Naive thymus-derived CD4-positive, alpha-beta T cell (primary cell): ENCODE measurements around the gene UBR3. TPM values are rescaled to one million over a fixed set of nuclear protein-coding genes. Genes with fewer than 3 reads are reported as not detected.
A peak's percentile ranks its signal among the peaks of the same experiment; 100 is the strongest.
"Not testable (repeated sequence)": the region's sequence is repeated elsewhere in the genome, so short reads cannot be mapped to it uniquely, and the experiment has no call there.

ENCODE experiments used
- ATAC-seq: fragments of 150-1000 bp; cut with Tn5 transposase; 2 replicates; pipeline ENCODE4 v1.10.0; 2021; ENCODE audit warnings: mild to moderate bottlenecking, moderate library complexity
- CTCF ChIA-PET: fragments of 350-600 bp; sonication (Branson Sonifier 250); formaldehyde crosslinking; loops from one replicate; lab custom pipeline; 2021; ENCODE audit warnings: antibody characterized with exemption; lab: Charles Lee
- POLR2A ChIA-PET: fragments of 350-600 bp; sonication (Branson Sonifier 250); formaldehyde crosslinking; loops from one replicate; lab custom pipeline; 2021; ENCODE audit warnings: antibody characterized with exemption, inconsistent platforms; lab: Charles Lee
- DNase-seq, 9 donors: peaks; one replicate each; pipeline versions ENCODE4 v3.0.0 to v3.0.0-alpha.2; 2020 to 2022; ENCODE audit warnings: mixed read lengths in 1 of 9
- H3K27ac ChIP-seq: one replicate; pipeline ENCODE4 v1.7.0; 2013; ENCODE audit warnings: mild to moderate bottlenecking, low read depth, low read length, moderate library complexity
- H3K27me3 ChIP-seq, 2 donors: one replicate each; pipeline ENCODE4 v1.7.0; 2013; ENCODE audit warnings: low read length in 2 of 2, mild to moderate bottlenecking in 2 of 2, moderate library complexity in 2 of 2; ENCODE audit not compliant: control insufficient read depth in 2 of 2, insufficient read depth in 2 of 2
- H3K36me3 ChIP-seq, 3 experiments: 1 replicate in 2 of 3; 2 replicates in 1 of 3; pipeline ENCODE4 v1.7.0; 2013; ENCODE audit warnings: low read length in 3 of 3, mild to moderate bottlenecking in 3 of 3, moderate library complexity in 1 of 3; ENCODE audit not compliant: insufficient read depth in 3 of 3, control insufficient read depth in 2 of 3
- H3K4me1 ChIP-seq, 2 donors: one replicate each; pipeline ENCODE4 v1.7.0; 2013; ENCODE audit warnings: low read length in 2 of 2, mild to moderate bottlenecking in 2 of 2, moderate library complexity in 1 of 2; ENCODE audit not compliant: control insufficient read depth in 2 of 2, insufficient read depth in 2 of 2
- H3K4me3 ChIP-seq: 2 replicates; pipeline ENCODE4 v1.7.0; 2013; ENCODE audit warnings: mild to moderate bottlenecking, low read length
- H3K9me3 ChIP-seq, 3 experiments: 1 replicate in 2 of 3; 2 replicates in 1 of 3; pipeline ENCODE4 v1.7.0; 2013; ENCODE audit warnings: low read length in 3 of 3; ENCODE audit not compliant: control insufficient read depth in 2 of 3
- H3K27ac Mint-ChIP-seq, 9 donors: one replicate each; pipeline ENCODE4 v1.8.0; 2020 to 2022; ENCODE audit warnings: mixed read lengths in 9 of 9, mild to moderate bottlenecking in 8 of 9, moderate library complexity in 5 of 9, inconsistent platforms in 2 of 9
- H3K27me3 Mint-ChIP-seq, 5 donors: one replicate each; pipeline ENCODE4 v1.8.0; 2021 to 2022; ENCODE audit warnings: mixed read lengths in 5 of 5, mild to moderate bottlenecking in 1 of 5
- H3K36me3 Mint-ChIP-seq, 5 donors: one replicate each; pipeline ENCODE4 v1.8.0; 2020 to 2022; ENCODE audit warnings: mixed read lengths in 5 of 5, mild to moderate bottlenecking in 3 of 5, inconsistent platforms in 1 of 5
- H3K4me1 Mint-ChIP-seq, 7 donors: one replicate each; pipeline ENCODE4 v1.8.0; 2020 to 2022; ENCODE audit warnings: mixed read lengths in 7 of 7, mild to moderate bottlenecking in 3 of 7, inconsistent platforms in 1 of 7
- H3K4me3 Mint-ChIP-seq, 10 donors: one replicate each; pipeline ENCODE4 v1.8.0; 2020 to 2022; ENCODE audit warnings: mild to moderate bottlenecking in 10 of 10, mixed read lengths in 10 of 10, moderate library complexity in 6 of 10, inconsistent platforms in 2 of 10
- H3K9me3 Mint-ChIP-seq, 11 donors: one replicate each; pipeline ENCODE4 v1.8.0; 2020 to 2022; ENCODE audit warnings: mixed read lengths in 11 of 11, mild to moderate bottlenecking in 4 of 11, inconsistent platforms in 1 of 11, moderate library complexity in 1 of 11
- intact Hi-C, 2 donors: fragments of 100-400 bp; cut with micrococcal nuclease; formaldehyde crosslinking; loops; one replicate each; pipeline ENCODE4 v1.15.1; 2023
- polyA plus RNA-seq, 2 donors: library from polyadenylated mRNA; unstranded; fragments of 300-500 nt; fragmentation: Illumina TruSeq; gene quantifications; one replicate each; pipeline ENCODE4 v1.2.3, GENCODE V29; 2021
- total RNA-seq, 6 experiments: library from RNA in 5 of 6; stranded (reverse) in 5 of 6; gene quantifications; 1 replicate in 5 of 6; 2 replicates in 1 of 6; pipeline ENCODE4 v1.2.3 and lab custom pipeline; 2021 to 2026

UBR3 gene
- total and polyA plus RNA-seq, 7 experiments from 2014 or later: 7.7 to 48.2 (median 39.0) TPM

DNA sequence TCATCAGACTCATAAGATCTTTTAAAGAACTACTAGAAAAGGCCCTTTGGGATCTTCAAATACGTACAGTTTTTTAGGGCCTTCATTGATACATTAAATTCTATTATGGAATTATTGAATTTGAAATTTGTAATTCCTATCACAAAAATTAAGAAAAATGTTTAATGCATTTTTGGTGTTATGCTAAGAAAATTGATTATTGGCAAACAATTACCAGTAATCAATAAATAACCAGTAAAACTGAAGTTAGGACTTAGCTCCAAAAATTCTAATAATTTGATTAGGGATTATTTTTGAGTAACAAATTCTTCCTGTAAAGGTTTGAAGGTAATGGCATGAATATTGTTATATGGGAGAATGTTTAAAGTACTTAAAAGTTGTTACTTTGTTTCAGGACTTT lies 119.3 kb downstream of the UBR3 start:
- Mint-ChIP-seq H3K4me3 (no peak overlapping the region), H3K27me3 (no peaks in the 10 kb centered on the region), H3K36me3 (peaks cover 7 to 61% (median 41%) of the 10 kb centered on the region in 5 donors), H3K4me1 (peaks cover 0 to 5% (median 0%) of the 10 kb centered on the region in 7 donors), H3K27ac (no peak overlapping the region), H3K9me3 (no peaks in the 10 kb centered on the region)
- CTCF ChIA-PET: no interaction called here
- Histone ChIP-seq H3K4me3 (no peak overlapping the region), H3K9me3 (no peaks in the 10 kb centered on the region), H3K27me3 (no peaks in the 10 kb centered on the region), H3K36me3 (peaks cover 0 to 29% (median 4%) of the 10 kb centered on the region in 3 experiments), H3K4me1 (no peaks in the 10 kb centered on the region), H3K27ac (no peak overlapping the region)
- intact Hi-C loops: no loop called here
- no peak for ATAC-seq
- POLR2A ChIA-PET: no interaction called here
- DNase-seq: no peak

DNA sequence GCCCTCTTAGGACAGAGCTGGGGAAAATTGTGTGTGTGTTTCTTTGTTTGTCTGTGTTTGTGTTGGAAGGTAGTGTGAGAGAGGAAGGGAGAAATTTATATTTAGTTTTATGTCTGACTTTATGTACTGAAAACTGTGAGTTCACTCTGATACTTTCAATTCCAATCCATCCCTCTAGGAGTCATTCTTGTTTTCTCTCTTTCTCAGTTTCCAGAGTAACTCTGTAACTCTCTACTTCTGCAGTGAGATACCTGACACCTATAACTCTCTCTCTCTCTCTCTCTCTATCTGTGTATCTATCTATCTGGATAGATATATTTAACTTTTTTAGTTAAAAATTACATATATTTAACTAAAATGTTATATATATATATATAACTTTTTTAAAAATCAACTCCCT lies 128.7 kb downstream of the UBR3 start:
- peaks cover 0 to 76% (median 57%) of the 10 kb centered on the region in 5 donors for H3K36me3 Mint-ChIP-seq
- Histone ChIP-seq H3K36me3 (peaks cover 0 to 21% (median 0%) of the 10 kb centered on the region in 3 experiments), H3K9me3 (no peaks in the 10 kb centered on the region), H3K4me1 (no peaks in the 10 kb centered on the region), H3K27ac (no peak overlapping the region), H3K27me3 (no peaks in the 10 kb centered on the region), H3K4me3 (no peak overlapping the region)
- H3K27ac Mint-ChIP-seq: no peak overlapping the region
- ChIA-PET POLR2A (no interaction called here), CTCF (no interaction called here)
- DNase-seq (no peak), ATAC-seq (no peak)
- H3K4me1 Mint-ChIP-seq: peaks cover 0 to 8% (median 0%) of the 10 kb centered on the region in 7 donors
- peaks cover 0 to 3% (median 0%) of the 10 kb centered on the region in 11 donors for H3K9me3 Mint-ChIP-seq
- H3K4me3 Mint-ChIP-seq: no peak overlapping the region
- intact Hi-C loops: no loop called here
- H3K27me3 Mint-ChIP-seq: no peaks in the 10 kb centered on the region

DNA sequence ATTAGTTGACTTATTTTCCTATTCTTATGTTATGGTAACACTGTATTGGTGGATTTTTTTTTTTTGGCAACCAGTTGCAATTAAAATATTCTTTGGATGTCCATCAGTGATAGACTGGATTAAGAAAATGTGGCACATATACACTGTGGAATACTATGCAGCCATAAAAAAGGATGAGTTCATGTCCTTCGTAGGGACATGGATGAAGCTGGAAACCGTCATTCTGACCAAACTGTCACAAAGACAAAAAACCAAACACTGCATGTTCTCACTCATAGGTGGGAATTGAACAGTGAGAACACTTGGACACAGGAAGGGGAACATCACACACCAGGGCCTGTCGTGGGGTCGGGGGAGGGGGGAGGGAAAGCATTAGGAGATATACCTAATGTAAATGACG lies 130.0 kb downstream of the UBR3 start:
- ATAC-seq, H3K27ac Mint-ChIP-seq, H3K27me3 ChIP-seq, H3K4me1 ChIP-seq, DNase-seq, POLR2A ChIA-PET, H3K4me3 Mint-ChIP-seq, H3K4me3 ChIP-seq, H3K27ac ChIP-seq, H3K9me3 ChIP-seq, CTCF ChIA-PET, intact Hi-C loops, H3K4me1 Mint-ChIP-seq, H3K9me3 Mint-ChIP-seq, H3K27me3 Mint-ChIP-seq: not testable (repeated sequence)
- H3K36me3 Mint-ChIP-seq: peaks cover 0 to 74% (median 55%) of the 10 kb centered on the region in 5 donors
- H3K36me3 ChIP-seq: peaks cover 0 to 29% (median 0%) of the 10 kb centered on the region in 3 experiments

DNA sequence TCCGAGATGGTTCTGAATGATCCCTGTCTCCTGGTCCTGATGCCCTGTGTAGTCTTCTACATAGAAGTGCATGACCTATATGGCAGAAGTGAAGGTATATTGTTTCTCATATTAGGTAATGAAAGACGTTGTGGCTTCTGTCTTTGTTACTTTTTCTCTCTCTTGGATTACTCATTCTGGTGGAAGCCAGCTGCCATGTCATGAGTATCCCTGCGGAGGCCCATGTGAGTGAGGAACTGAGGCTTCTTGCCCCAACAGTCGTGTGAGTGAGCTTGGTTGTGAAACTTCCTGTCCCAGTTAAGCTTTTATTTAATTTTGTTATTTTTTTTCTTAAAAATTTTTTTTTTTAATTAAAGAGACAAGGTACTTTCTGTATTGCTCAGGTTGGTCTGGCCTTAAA lies 134.7 kb downstream of the UBR3 start:
- no peaks in the 10 kb centered on the region for H3K27me3 Mint-ChIP-seq
- H3K36me3 ChIP-seq: peaks cover 0 to 46% (median 0%) of the 10 kb centered on the region in 3 experiments
- no peaks in the 10 kb centered on the region for H3K9me3 ChIP-seq
- no peaks in the 10 kb centered on the region for H3K4me1 ChIP-seq
- ChIA-PET CTCF (no interaction called here), POLR2A (no interaction called here)
- no peaks in the 10 kb centered on the region for H3K27me3 ChIP-seq
- no peak overlapping the region for H3K4me3 Mint-ChIP-seq
- no peak overlapping the region for H3K27ac ChIP-seq
- H3K36me3 Mint-ChIP-seq: peaks cover 0 to 73% (median 66%) of the 10 kb centered on the region in 5 donors
- intact Hi-C loops: no loop called here
- H3K9me3 Mint-ChIP-seq: peaks cover 0 to 1% (median 0%) of the 10 kb centered on the region in 11 donors
- H3K4me3 ChIP-seq: no peak overlapping the region
- DNase-seq (no peak), ATAC-seq (peak; percentile 65)
- no peak overlapping the region for H3K27ac Mint-ChIP-seq
- no peaks in the 10 kb centered on the region for H3K4me1 Mint-ChIP-seq

DNA sequence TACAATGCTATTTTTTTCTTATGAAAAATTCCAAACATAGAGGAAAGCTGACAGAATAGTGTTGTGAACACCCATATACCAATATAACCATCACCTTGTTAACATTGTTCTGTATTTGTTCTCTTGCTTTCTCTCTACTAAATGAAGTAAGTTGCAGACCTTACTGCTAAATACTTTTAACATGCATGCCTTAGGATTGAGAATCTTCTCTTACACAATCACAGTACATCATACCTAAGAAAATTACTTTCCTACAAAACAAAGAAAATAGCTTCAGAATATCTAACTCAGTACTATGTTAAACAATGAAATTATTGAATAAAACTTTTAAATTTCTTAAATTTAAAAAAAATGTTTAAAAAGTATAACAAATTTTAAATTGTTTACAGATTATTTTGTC lies 136.5 kb downstream of the UBR3 start:
- ATAC-seq (no peak), DNase-seq (no peak)
- Histone ChIP-seq H3K27me3 (no peaks in the 10 kb centered on the region), H3K4me3 (no peak overlapping the region), H3K36me3 (peaks cover 0 to 42% (median 0%) of the 10 kb centered on the region in 3 experiments), H3K4me1 (no peaks in the 10 kb centered on the region), H3K9me3 (no peaks in the 10 kb centered on the region), H3K27ac (no peak overlapping the region)
- CTCF ChIA-PET: interaction anchor here (1.6 kb wide), 1 partner anchor 435 kb away, joined by 4 read pairs; no protein-coding TSS in a partner anchor
- Mint-ChIP-seq H3K27me3 (no peaks in the 10 kb centered on the region), H3K4me3 (no peak overlapping the region), H3K4me1 (peaks cover 0 to 4% (median 0%) of the 10 kb centered on the region in 7 donors), H3K36me3 (peaks cover 6 to 73% (median 66%) of the 10 kb centered on the region in 5 donors), H3K9me3 (peaks cover 0 to 6% (median 2%) of the 10 kb centered on the region in 11 donors), H3K27ac (no peak overlapping the region)
- POLR2A ChIA-PET: no interaction called here
- intact Hi-C loops: no loop called here

DNA sequence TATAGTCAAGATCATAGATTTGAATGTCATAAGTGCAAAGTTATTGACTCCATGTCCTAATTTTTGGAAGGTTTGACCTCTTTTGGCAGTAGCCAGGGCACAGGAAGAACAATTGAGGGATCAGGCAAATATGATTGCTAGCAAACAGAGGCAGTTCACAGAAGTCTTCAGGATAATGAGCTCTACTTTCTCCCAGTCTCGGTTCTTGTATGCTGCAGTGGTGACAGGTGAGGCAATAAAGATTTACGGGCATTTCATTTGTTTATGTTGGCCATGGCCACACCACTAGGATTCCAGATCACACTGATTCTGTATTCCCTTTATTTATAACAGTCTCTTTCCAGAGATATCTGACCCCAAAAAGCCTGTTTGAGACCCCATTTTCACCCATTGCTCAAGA lies 137.5 kb downstream of the UBR3 start:
- Mint-ChIP-seq H3K4me1 (peaks cover 0 to 6% (median 0%) of the 10 kb centered on the region in 7 donors), H3K4me3 (no peak overlapping the region), H3K36me3 (peaks cover 11 to 76% (median 72%) of the 10 kb centered on the region in 5 donors), H3K27ac (no peak overlapping the region), H3K9me3 (peaks cover 0 to 14% (median 2%) of the 10 kb centered on the region in 11 donors), H3K27me3 (no peaks in the 10 kb centered on the region)
- no peaks in the 10 kb centered on the region for H3K27me3 ChIP-seq
- POLR2A ChIA-PET: interaction anchor here (0.8 kb wide), 1 partner anchor 980 kb away, joined by 3 read pairs; no protein-coding TSS in a partner anchor
- H3K4me1 ChIP-seq: no peaks in the 10 kb centered on the region
- peaks cover 0 to 32% (median 0%) of the 10 kb centered on the region in 3 experiments for H3K36me3 ChIP-seq
- H3K27ac ChIP-seq: no peak overlapping the region
- ATAC-seq (no peak), DNase-seq (no peak)
- no peak overlapping the region for H3K4me3 ChIP-seq
- CTCF ChIA-PET: interaction anchor here (1.6 kb wide), 1 partner anchor 436 kb away, joined by 4 read pairs; no protein-coding TSS in a partner anchor
- intact Hi-C loops: no loop called here
- H3K9me3 ChIP-seq: no peaks in the 10 kb centered on the region

DNA sequence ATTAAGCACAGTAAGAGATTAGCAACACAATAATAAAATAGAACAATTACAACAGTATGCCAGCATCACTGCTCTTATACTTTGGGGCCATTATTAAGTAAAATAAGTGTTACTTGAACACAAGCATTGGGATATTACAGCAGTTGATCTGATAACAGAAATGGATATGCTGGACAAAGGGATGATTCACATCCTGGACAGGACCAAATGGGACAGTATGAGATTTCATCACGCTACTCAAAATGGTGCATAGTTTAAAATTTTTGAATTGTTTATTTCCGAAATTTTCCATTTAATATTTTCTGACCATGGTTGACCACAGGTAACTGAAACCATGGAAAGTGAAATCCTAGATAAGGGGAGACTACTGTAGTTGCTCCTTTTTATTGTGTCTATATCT lies 138.2 kb downstream of the UBR3 start:
- intact Hi-C loops: no loop called here
- Mint-ChIP-seq H3K27ac (no peak overlapping the region), H3K27me3 (no peaks in the 10 kb centered on the region), H3K9me3 (peaks cover 0 to 17% (median 3%) of the 10 kb centered on the region in 11 donors), H3K4me3 (no peak overlapping the region), H3K4me1 (peaks cover 0 to 6% (median 0%) of the 10 kb centered on the region in 7 donors), H3K36me3 (peaks cover 11 to 79% (median 74%) of the 10 kb centered on the region in 5 donors)
- no peaks in the 10 kb centered on the region for H3K4me1 ChIP-seq
- ChIA-PET POLR2A (no interaction called here), CTCF (no interaction called here)
- no peak overlapping the region for H3K27ac ChIP-seq
- ATAC-seq (no peak), DNase-seq (no peak)
- H3K36me3 ChIP-seq: peaks cover 0 to 32% (median 0%) of the 10 kb centered on the region in 3 experiments
- no peaks in the 10 kb centered on the region for H3K27me3 ChIP-seq
- no peaks in the 10 kb centered on the region for H3K9me3 ChIP-seq
- H3K4me3 ChIP-seq: no peak overlapping the region
